ENCODE results near the gene EFHD2.

GRCh38 chr1:15394258-15394690 lies 15.4 kb upstream of the EFHD2 start:
- TF ChIP-seq, protein P1, sequence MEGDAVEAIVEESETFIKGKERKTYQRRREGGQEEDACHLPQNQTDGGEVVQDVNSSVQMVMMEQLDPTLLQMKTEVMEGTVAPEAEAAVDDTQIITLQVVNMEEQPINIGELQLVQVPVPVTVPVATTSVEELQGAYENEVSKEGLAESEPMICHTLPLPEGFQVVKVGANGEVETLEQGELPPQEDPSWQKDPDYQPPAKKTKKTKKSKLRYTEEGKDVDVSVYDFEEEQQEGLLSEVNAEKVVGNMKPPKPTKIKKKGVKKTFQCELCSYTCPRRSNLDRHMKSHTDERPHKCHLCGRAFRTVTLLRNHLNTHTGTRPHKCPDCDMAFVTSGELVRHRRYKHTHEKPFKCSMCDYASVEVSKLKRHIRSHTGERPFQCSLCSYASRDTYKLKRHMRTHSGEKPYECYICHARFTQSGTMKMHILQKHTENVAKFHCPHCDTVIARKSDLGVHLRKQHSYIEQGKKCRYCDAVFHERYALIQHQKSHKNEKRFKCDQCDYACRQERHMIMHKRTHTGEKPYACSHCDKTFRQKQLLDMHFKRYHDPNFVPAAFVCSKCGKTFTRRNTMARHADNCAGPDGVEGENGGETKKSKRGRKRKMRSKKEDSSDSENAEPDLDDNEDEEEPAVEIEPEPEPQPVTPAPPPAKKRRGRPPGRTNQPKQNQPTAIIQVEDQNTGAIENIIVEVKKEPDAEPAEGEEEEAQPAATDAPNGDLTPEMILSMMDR (IDR thresholded peaks at IDR 0.05): no peak
- no peak for TF ChIP-seq POLR2A (IDR thresholded peaks at IDR 0.05)
